Measurements from ENCODE around the gene GALNS. TPM values are rescaled to one million over a fixed set of nuclear protein-coding genes. Genes with fewer than 3 reads are reported as not detected.

The GALNS gene
- total RNA-seq, 1 experiment from 2014 or later, result 81.6 TPM

DNA sequence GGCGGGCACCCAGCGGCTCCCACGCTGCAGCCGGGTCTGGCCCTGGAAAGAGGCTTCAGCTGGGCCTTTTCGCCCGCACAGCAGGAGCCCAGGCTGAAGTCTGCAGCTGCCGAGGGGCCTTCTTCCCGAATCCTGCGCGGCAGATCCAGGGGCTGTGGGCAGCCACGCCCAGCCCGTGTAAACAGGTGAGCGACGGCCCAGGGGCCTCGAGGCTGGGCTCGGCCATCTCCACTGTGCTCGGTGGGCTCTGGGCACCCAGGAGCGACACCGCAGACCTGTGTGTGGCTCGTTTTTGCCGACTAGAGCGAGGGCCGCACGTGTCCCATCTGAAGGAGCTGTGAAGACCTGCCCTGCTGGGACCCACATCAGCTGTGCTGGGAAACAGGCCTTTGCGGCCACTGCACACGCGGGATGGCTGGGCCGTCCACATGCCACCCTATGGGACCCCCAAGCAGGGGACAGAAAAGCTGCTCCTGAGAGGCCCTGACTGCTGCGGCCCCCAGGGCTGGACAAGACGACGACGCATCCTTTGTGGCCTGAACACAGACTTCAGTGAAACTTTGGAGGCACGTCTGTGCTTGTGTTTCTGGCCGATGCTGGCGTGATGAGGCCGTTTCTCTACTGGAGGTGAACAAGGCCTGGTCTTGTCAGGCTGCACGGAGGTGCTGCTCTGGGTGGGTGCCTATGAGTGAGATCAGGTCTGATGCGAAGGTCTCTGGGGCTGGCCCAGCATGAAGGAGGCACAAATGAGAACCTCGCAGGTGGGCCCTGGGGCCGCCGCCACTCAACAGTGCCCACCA, 39.8 kb downstream of the GALNS start:
- no peak overlapping the region for H3K27ac ChIP-seq (ENCODE audit: low read length)
- no peak for TF ChIP-seq POLR2AphosphoS5 (IDR thresholded peaks at IDR 0.05; ENCODE audit: low read depth, low read length)
- TF ChIP-seq TCF7L2 (IDR thresholded peaks at IDR 0.05; ENCODE audit: low read depth, low read length), result no peak
- TF ChIP-seq, protein P1, sequence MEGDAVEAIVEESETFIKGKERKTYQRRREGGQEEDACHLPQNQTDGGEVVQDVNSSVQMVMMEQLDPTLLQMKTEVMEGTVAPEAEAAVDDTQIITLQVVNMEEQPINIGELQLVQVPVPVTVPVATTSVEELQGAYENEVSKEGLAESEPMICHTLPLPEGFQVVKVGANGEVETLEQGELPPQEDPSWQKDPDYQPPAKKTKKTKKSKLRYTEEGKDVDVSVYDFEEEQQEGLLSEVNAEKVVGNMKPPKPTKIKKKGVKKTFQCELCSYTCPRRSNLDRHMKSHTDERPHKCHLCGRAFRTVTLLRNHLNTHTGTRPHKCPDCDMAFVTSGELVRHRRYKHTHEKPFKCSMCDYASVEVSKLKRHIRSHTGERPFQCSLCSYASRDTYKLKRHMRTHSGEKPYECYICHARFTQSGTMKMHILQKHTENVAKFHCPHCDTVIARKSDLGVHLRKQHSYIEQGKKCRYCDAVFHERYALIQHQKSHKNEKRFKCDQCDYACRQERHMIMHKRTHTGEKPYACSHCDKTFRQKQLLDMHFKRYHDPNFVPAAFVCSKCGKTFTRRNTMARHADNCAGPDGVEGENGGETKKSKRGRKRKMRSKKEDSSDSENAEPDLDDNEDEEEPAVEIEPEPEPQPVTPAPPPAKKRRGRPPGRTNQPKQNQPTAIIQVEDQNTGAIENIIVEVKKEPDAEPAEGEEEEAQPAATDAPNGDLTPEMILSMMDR (IDR thresholded peaks at IDR 0.05), result no peak
- TF ChIP-seq, protein P2, sequence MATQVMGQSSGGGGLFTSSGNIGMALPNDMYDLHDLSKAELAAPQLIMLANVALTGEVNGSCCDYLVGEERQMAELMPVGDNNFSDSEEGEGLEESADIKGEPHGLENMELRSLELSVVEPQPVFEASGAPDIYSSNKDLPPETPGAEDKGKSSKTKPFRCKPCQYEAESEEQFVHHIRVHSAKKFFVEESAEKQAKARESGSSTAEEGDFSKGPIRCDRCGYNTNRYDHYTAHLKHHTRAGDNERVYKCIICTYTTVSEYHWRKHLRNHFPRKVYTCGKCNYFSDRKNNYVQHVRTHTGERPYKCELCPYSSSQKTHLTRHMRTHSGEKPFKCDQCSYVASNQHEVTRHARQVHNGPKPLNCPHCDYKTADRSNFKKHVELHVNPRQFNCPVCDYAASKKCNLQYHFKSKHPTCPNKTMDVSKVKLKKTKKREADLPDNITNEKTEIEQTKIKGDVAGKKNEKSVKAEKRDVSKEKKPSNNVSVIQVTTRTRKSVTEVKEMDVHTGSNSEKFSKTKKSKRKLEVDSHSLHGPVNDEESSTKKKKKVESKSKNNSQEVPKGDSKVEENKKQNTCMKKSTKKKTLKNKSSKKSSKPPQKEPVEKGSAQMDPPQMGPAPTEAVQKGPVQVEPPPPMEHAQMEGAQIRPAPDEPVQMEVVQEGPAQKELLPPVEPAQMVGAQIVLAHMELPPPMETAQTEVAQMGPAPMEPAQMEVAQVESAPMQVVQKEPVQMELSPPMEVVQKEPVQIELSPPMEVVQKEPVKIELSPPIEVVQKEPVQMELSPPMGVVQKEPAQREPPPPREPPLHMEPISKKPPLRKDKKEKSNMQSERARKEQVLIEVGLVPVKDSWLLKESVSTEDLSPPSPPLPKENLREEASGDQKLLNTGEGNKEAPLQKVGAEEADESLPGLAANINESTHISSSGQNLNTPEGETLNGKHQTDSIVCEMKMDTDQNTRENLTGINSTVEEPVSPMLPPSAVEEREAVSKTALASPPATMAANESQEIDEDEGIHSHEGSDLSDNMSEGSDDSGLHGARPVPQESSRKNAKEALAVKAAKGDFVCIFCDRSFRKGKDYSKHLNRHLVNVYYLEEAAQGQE (IDR thresholded peaks at IDR 0.05; ENCODE audit: insufficient read depth in 1 of 2, low read depth in 2 of 2, low read length in 1 of 2), result no peak
- TF ChIP-seq SIN3A (IDR thresholded peaks at IDR 0.05; ENCODE audit: borderline replicate concordance, insufficient read depth, low read depth, low read length), result no peak
- CTCF ChIA-PET, result no interaction called here
- no TSS peak for BruUV-seq (replicated peaks)
- no peak overlapping the region for H3K4me3 ChIP-seq (ENCODE audit: low read depth in 2 of 2, low read length in 2 of 2)
- no peaks in the 10 kb centered on the region; the same call in 1 of the 2 replicates for H3K36me3 ChIP-seq (ENCODE audit: control insufficient read depth, insufficient read depth, low read length)
- H3K4me1 ChIP-seq (ENCODE audit: control insufficient read depth, insufficient read depth, low read length), result no peaks in the 10 kb centered on the region; the same call in 1 of the 2 replicates
- no peaks in the 10 kb centered on the region for H3K27me3 ChIP-seq (ENCODE audit: control insufficient read depth, insufficient read depth, low read length)
- DNase-seq (ENCODE audit: low read depth, low spot score), result no peak
- POLR2A ChIA-PET, result no interaction called here
- no peak for ATAC-seq
- in situ Hi-C loops (cut with HindIII; ENCODE audit: low pct_unique_long_range_greater_than_20kb, low sequenced_read_pairs) (no loop called here), intact Hi-C loops (cut with micrococcal nuclease; ENCODE audit: unreplicated experiment) (loop anchor here (10.0 kb wide), 1 partner anchor 348 kb away; no protein-coding TSS in a partner anchor)
- no peaks in the 10 kb centered on the region for H3K9me3 ChIP-seq (ENCODE audit: control insufficient read depth, insufficient read depth, low read depth, low read length)

DNA sequence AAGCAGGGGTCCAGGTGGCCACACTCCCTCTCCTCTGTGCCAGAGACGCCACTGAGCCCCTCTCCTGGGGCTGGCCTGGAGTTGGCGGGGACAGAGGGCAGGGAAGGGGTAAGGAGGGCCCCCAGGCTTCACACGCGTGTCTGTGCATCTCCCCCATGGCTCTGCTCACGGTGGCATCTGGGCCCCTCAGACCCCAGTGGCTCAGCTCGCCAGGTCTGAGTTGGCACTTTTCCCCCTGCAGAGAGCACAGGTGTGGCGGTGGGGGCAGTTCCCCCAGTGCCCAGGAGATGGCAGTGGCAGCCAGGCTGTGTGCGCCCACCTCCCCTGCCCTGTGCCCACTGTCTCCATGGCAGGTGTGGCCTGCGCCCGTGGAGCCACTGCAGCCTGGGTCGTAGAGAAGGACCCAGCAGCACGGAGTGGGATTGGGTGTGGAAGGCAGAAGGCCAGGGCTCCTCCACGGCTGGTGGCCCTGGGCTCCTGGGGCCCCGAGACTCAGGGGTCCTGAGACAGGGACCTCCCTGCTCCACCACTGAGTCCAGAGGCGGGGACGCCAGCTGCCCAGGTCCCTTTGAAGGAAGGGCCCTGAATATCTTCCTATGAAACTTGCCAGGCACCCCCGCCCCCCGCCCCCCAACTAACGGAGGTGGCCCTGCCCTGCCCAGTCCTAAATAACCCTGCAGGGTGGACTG, 40.7 kb downstream of the GALNS start:
- no peak for DNase-seq (ENCODE audit: low read depth, low spot score)
- H3K4me1 ChIP-seq (ENCODE audit: control insufficient read depth, insufficient read depth, low read length), result no peaks in the 10 kb centered on the region; the same call in 1 of the 2 replicates
- no peaks in the 10 kb centered on the region for H3K27me3 ChIP-seq (ENCODE audit: control insufficient read depth, insufficient read depth, low read length)
- intact Hi-C loops (cut with micrococcal nuclease; ENCODE audit: unreplicated experiment) (loop anchor here (10.0 kb wide), 1 partner anchor 349 kb away; no protein-coding TSS in a partner anchor), in situ Hi-C loops (cut with HindIII; ENCODE audit: low pct_unique_long_range_greater_than_20kb, low sequenced_read_pairs) (no loop called here)
- no TSS peak for BruUV-seq (replicated peaks)
- H3K27ac ChIP-seq (ENCODE audit: low read length), result no peak overlapping the region
- no peaks in the 10 kb centered on the region for H3K9me3 ChIP-seq (ENCODE audit: control insufficient read depth, insufficient read depth, low read depth, low read length)
- no peak overlapping the region for H3K4me3 ChIP-seq (ENCODE audit: low read depth in 2 of 2, low read length in 2 of 2)
- ATAC-seq, result peak; percentile 42
- H3K36me3 ChIP-seq (ENCODE audit: control insufficient read depth, insufficient read depth, low read length), result peaks cover under 1% of the 10 kb centered on the region; the same call in 1 of the 2 replicates
- ChIA-PET POLR2A (no interaction called here), CTCF (interaction anchor here (0.5 kb wide), 1 partner anchor 105 kb away, joined by 7 read pairs; no protein-coding TSS in a partner anchor)
- no peak for TF ChIP-seq SIN3A (IDR thresholded peaks at IDR 0.05; ENCODE audit: borderline replicate concordance, insufficient read depth, low read depth, low read length)
- TF ChIP-seq TCF7L2 (IDR thresholded peaks at IDR 0.05; ENCODE audit: low read depth, low read length), result no peak
- TF ChIP-seq, protein P1 (IDR thresholded peaks at IDR 0.05), result peak; percentile 88

Data from Panc1 (cell line).